PC-9 (cell line): ENCODE data around the gene CIAPIN1.

Experiments
- EZH2 ChIP-seq: fragments of 200-600 bp; sonication (generic); IDR thresholded peaks from 2 replicates; pipeline ENCODE4 v1.8.0; 2017; ENCODE audit warnings: antibody characterized with exemption, low read depth
- TF ChIP-seq, protein P1 (sequence below): fragments of 200-600 bp; sonication (generic); conservative IDR thresholded peaks from 2 replicates; pipeline ENCODE4 v1.6.1; 2017; ENCODE audit warnings: mixed run types, antibody characterized with exemption, mild to moderate bottlenecking, moderate library complexity

DNA sequence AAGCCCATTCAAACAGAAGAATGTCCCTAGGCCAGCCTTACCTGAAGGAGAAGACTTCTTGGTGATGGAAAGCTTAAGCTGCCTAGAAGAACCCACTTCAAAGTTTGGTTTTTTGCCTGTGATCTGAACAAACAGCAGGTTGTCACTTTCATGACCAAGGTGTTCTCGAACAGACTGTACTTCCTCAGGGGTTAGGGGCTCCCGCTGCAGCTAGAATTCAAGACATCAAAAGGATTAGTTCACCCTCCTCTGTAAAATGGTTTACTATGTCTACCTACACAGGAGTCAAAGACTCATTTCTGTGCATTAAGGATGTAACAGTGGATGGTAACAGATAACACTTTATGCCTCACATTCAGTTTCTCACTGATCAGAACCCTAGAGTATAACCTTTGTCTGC is 13.2 kb downstream of the CIAPIN1 start:
- TF ChIP-seq, protein P1, sequence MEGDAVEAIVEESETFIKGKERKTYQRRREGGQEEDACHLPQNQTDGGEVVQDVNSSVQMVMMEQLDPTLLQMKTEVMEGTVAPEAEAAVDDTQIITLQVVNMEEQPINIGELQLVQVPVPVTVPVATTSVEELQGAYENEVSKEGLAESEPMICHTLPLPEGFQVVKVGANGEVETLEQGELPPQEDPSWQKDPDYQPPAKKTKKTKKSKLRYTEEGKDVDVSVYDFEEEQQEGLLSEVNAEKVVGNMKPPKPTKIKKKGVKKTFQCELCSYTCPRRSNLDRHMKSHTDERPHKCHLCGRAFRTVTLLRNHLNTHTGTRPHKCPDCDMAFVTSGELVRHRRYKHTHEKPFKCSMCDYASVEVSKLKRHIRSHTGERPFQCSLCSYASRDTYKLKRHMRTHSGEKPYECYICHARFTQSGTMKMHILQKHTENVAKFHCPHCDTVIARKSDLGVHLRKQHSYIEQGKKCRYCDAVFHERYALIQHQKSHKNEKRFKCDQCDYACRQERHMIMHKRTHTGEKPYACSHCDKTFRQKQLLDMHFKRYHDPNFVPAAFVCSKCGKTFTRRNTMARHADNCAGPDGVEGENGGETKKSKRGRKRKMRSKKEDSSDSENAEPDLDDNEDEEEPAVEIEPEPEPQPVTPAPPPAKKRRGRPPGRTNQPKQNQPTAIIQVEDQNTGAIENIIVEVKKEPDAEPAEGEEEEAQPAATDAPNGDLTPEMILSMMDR: no peak
- no peak for TF ChIP-seq EZH2
